HG02623 (cell line): ENCODE results near the gene MYCBP.
"Not testable (repeated sequence)": the region's sequence is repeated elsewhere in the genome, so short reads cannot be mapped to it uniquely, and the experiment has no call there.

Experiments used
- ATAC-seq: cut with Tn5 transposase; IDR thresholded peaks from one replicate; pipeline ENCODE4 v1.9.1; 2021; ENCODE audit warnings: moderate library complexity; ENCODE audit not compliant: unreplicated experiment

The MYCBP gene, protein sequence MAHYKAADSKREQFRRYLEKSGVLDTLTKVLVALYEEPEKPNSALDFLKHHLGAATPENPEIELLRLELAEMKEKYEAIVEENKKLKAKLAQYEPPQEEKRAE

DNA sequence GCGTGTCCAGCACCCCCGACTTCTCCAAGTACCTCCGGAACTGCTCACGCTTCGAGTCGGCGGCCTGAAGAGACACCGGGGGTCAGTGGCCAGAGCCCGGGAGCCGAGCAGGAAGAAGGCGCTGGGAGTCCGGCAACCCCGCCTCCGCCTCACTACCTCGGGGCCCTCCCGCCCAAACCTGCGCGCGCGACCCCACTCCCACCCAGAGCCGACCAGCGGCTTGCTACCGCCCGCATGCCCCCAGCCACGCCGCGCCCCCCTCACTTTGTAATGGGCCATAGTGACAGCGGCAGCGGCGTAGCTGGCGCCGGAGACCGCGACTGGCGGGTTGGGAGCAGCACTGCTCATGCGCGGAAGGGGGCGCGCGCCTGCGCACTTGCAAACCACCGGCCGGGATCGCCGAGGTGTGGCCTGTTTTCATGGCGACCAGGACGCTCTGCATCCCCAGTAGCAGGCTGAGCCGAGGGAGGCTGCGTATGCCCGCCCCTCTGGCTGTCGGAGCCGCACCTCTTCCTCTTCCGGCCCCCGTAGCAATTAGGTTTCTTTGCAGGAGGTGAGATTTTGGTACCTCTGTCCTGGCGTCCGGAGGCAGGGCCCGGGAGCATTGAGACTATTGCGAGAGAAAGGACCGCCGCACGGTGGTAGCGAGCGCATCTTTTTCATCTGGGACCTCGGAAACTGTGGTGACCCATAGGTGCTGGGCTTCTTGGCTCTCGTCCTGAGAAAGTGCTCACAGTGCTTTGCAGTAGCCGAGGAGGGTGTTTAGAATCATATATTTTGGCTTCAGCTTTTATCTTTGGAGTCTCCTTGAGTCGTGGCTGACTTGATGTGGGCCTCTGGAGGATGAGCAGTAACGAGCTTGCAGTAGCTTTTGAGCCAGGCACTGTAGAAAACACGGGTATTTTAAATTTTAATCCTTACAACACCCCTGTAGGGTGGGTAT lies at the start of gene MYCBP:
TSS of gene MYCBP (minus strand) at position 322 of the 943 bp plus-strand sequence. CDS start at position 279, 43 bp downstream.
- peak; percentile 97 for ATAC-seq

DNA sequence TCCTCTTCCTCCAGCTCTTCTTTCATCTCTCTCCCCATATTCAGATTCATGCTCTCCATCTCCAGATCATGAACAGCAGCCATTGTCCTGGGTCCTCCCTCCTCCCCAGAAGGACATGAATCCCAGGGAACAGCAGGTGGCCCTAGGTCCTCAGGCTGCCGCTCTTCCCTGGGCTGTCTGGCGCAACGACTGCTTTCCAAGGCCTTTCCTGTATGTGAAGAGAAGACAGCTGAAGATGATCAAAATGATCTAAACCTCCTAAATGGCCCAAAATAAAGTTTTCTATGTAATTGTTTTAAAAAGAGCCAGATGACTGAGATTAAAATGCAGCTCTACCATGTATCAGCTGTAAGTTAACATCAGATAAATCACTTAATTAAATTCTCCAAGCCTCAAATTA lies 46.0 kb upstream of the MYCBP start:
- ATAC-seq, result no peak

DNA sequence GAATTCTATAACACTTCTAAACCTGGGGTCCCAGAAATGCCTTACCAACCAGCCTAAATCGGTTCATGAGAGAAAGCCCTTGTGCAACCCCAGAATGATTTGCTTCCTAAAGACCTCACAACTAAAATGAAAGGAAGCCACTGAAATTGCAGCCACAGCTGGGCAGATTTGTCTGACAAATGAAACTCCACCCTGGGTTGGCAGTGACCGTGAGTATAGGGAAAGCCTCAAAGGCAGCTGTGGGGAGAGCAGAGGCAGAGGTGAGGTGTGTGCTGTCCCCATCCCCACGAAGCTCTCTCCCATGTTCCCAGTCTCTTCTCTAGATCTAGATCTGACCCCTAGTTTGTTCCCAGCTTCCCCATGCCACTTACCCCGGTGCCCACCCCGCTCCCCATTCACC lies 45.4 kb upstream of the MYCBP start:
- no peak for ATAC-seq

DNA sequence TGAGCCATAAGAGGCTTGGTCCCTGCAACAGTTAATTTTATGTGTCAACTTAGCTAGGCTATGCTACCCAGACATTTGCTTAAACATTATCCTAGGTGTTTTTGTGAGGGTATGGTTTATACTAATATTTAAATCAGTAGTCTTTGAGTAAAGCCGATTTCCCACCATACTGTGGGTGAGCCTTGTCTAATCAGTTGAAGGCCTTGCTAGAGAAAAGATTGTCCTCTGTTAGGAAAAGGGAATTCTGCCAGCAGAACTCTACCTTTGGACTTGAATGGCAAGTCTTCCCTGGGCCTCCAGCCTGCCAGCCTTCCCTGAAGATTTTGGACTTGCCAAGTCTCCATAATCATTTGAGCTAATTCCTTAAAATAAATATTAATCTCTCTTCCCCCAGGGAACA lies 44.6 kb upstream of the MYCBP start:
- ATAC-seq, result no peak

DNA sequence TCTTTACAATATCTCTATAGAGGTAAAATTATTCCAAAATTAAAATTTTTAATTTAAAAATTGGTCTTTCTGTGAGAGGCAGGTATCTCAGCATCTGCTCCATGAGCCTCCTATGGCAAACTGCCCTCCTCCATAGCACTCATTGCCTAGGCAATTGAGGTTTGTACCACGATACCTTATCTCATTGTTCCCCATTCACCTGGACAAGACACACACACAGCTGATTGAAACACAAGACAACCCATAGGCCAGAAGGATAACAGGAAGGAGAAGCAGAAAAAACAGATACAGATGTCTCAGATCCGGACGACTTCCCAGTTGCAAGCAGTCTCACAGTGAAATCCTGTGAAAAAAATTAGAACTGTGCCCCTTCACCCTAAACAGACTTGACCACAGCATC lies 44.2 kb upstream of the MYCBP start:
- ATAC-seq, result no peak

DNA sequence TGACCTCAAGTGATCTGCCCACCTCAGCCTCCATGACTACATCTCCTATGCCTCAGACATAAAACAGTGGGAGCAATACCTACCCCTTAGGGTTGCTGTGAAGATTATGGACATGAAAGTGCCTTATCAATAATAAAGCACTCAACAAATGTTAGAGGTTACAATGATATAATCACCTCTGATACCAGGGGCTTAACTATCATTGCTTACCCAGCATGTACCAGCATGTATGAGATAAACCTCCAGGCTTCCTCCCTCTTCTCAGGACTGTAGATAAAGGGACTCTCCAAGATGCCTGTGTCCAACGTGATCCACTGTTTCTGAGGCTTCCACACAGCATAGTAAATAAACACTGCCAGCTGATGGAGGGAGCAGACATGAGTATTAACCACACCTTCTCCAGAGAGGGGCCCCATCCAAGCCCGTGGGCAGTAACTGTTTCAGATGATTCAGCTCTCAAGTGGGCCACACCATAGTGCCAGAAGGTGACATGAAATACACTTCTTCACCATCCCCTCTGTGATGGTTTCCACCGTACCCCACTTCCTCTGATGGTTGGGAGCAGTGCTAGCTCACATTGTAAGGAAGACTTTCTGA lies 42.3 kb upstream of the MYCBP start:
- ATAC-seq, result no peak

DNA sequence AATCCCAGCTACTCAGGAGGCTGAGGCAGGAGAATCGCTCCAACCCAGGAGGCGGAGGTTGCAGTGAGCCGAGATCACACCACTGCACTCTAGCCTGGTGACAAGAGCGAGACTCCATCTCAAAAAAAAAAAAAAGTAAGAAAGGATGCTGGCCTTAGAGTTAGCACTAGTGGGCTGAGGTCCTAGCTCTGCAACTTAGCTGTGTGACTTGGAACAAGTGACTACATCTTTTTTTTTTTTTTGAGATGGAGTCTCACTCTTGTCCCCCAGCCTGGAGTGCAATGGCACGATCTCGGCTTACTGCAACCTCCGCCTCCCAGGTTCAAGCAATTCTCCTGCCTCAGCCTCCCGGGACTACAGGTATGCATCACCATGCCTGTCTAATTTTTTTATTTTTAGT lies 41.8 kb upstream of the MYCBP start:
- not testable (repeated sequence) for ATAC-seq

DNA sequence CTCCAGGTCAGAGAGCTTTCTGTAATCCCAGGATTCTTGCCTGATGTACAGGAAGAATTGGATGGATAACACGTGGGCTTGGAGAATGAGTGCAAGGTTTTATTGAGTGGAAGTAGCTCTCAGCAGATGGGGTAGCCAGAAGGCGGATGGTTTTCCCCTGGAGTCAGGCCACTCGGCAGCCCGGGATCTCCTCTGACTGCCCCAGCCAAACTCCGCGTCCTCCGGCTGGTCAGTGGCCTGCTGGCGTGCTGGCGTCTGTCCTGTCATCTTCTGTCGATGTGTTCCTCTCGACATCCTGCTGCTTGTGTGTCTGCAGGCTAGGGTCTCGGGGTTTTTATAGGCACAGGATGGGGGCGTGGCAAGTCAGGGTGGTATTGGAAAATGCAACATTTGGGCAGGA lies 35.7 kb upstream of the MYCBP start:
- no peak for ATAC-seq

DNA sequence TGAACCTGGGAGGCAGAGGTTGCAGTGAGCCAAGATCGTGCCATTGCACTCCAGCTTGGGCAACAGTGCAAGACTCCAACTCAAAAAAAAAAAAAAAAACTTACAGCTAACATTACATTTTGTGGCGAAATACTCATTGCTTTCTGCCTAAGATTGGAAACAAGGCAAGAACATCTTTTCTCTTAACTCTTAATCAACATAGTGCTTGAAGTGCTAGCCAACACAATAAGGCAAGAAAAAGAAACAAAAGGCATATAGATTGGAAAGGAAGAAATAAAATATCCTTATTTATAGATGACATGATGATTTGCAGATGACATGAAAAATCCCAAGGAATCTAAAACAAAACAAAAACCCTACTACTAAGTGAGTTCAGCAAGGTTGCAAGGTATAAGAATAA lies 32.8 kb upstream of the MYCBP start:
- no peak for ATAC-seq

DNA sequence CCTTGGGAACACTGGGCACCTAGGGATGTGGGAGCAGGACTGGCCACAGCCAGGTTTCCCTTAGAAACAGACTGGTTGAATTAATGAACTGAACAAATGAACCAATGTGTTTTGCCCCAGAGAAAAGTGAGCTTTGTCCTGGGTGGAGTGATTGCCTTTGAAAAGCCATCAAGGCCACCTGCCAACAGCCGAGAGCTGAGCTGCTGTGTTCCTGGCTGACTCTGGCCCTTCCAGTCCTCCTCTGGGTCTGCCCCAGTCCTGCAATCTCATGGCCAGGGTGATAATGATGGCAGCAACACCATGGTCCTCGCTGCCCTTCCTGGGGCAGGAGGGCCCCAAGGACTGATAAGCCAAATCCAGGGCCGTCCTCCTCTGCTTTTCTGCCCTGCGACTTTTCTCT lies 26.4 kb upstream of the MYCBP start:
- ATAC-seq, result no peak

DNA sequence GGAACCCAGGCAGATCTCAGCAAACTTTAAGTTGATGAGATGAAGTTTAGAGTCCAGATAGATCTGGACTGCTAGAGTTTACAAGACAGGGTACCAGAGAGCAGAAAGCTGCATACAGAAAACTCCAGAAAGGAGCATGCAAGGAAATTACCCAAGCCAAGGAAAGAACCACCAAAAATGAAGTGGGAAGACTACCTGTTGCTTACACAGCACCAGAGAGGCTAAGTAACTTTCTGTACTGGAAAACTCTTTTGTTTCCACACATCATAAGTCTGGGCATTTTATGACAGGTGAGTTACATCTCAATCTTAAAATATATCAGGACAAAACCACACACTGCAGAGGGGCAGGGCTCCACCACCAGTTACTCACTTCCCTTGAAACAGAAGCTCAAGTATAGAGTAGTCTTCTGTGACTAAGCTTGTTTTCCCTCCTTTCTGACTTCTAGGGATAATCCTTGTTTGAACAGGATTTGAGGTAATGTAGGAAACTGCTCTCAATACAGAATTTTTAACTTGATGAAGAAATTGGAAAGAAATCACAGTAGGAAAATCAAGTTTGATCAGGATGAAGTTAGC lies 25.6 kb upstream of the MYCBP start:
- no peak for ATAC-seq

DNA sequence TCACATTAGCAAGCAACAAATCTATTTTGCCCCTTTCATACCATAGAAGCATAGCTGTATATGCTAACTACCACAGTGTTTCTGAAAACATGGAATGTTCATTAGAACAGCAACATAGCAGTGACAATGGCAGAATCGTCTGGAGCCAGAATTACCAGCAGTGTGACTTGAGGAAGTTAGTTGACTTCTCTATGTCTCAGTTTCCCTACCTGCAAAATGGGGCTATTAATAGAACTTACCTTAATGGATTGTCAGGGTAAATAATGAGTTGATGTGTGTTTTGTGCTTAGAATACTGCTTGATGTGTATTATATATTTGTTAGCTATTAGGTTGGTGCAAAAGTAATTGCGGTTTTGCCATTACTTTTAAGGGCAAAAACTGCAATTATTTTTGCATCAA lies 23.0 kb upstream of the MYCBP start:
- no peak for ATAC-seq

DNA sequence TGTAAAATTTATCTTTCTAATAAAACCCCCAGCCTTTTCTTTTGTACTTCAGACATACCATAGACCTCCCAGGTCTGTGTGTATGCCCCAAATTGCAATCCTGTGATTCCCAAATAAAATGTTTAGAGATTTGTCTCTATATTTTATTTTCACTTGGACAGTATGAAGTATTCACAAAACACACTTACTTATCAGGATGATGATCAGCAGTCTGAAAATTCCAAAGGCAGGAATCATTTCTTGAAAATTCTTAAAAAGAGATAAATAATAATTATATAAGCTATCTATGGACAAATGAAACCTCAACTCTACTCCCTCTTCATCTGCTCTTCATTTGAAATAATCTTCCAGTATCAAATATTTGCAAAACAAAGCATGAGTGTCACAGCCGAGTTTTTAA lies 19.8 kb upstream of the MYCBP start:
- ATAC-seq, result no peak

DNA sequence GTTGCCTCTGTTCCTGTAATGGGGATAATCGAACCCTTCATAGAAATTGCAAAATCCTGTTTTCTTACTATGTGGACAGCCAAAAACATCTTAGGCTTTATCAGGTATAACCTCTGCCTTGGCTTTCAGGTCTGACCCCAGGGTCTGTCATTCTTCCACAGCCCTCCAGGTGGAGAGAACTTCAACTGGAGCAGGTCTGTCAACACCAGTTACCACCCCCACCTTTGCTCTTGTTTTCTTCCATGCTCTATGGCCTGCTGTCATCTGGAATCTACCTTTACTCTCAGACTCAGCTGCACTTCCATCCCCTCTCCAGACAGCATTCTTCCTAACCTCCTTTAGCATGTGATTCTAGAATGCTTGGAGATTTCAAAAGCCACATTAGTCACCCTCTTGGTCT lies 18.6 kb upstream of the MYCBP start:
- no peak for ATAC-seq

DNA sequence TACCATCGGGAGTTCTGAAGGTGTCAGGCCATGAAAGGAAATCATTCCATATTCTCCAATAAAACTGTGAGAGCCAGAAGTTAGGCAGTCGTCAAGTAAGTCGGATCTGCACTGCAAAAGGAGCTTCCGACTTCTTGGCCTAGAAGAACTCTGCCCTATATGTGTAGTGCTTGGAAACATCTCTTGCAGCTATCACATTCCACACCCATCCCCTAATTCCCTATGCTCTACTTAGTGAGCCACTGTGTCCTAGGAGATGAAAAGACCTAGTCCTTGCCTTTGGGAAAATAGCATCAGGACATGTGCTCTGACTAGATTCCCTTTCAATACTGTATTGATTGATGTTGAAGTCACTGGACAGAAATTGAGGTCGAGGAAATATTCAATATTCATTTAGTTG lies 16.4 kb upstream of the MYCBP start:
- ATAC-seq, result no peak

DNA sequence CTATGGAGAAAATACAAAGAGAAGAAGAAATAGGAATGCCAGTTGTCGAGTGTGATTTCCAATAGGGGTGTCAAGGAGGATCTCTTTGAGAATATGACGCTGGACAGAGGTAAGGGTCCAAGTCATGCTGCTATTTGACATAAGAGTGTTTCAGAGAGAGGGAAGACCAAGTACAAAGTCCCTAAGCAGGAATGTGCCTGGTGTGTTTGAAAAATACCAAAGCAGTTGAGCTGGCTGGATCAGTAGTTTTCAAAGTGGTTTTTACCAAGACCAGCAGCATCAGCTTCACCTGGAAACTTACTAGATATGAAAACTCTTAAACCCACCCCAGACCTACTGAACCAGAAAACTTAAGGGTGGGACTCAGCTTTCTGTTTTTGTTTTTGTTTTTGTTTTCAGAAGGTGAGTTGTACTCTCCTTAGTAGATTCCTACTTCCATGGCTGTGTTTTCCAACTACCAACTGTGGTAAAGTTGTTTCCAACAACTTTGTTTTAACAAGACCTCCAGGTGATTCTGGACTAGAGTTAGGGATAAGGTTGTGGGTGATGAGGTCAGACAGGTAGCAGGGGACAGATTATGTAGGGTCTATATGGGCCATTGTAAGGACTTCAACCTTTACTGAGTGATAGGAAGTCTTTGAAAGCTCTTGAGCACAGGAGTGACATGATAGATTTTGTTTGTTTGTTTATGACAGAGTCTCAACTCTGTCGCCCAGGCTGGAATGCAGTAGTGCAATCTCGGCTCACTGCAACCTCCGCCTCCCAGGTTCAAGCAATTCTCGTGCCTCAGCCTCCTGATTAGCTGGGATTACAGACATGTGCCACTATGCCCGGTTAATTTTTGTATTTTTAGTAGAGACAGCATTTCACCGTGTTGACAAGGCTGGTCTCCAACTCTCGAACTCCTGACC lies 15.5 kb upstream of the MYCBP start:
- ATAC-seq, result no peak

DNA sequence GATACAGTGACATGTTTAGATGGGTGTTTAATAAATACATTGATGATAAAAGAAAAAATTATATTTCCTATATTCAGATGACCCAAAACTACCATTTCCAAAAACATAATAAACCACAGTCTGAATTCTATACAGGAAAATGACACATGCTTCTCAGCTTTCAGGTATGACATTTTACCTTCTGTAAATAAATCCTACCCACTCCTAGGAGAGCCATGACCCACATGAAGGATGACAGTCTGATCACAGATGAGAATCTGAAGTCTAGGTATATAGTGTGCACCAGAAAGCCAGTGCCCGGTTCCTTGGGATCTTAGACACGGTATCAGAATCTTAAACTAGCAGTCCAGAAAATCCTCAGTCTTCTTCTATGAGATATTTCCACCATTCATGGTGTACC lies 11.9 kb upstream of the MYCBP start:
- ATAC-seq, result no peak

DNA sequence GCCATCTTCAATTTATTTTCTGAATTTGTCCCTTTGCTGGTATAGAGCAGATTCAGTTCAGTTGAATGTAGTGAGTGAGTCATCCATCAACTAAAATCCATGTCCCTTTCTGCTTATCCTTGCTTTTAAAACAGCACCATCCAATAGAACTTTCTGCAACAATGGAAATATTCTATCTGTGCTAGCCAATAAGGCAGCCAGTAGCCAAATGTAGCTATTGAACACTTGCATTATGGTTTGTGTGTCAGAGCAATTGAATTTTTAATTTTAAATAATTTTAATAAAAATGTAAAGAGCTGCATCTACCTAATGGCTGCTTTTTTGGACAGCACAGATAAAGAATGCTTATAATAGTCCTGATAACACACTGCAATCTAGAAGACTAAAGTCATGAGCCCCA lies 8.3 kb upstream of the MYCBP start, which contains the start of gene GJA9:
TSS of gene GJA9 (minus strand) at position 101 of the 400 bp plus-strand sequence. CDS start 5,489 bp downstream, outside the sequence.
- no peak for ATAC-seq

DNA sequence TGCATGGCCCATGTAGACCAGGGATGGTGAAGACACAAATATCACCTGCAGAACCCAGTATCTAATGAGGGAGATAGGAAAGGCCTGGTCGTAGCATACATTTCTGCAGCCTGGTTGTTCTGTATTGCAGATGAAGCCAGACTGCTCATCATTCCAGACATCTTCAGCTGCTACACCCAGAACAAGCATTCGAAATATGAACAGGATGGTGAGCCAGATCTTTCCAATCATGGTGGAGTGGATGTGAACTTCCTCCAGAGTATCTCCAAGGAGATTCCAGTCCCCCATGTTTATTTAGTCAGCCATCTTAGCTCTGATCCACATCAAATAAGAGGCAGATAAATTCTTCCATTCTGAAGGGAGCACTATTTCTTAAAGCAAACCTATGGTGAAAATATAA lies 2.7 kb upstream of the MYCBP start:
- ATAC-seq, result no peak

DNA sequence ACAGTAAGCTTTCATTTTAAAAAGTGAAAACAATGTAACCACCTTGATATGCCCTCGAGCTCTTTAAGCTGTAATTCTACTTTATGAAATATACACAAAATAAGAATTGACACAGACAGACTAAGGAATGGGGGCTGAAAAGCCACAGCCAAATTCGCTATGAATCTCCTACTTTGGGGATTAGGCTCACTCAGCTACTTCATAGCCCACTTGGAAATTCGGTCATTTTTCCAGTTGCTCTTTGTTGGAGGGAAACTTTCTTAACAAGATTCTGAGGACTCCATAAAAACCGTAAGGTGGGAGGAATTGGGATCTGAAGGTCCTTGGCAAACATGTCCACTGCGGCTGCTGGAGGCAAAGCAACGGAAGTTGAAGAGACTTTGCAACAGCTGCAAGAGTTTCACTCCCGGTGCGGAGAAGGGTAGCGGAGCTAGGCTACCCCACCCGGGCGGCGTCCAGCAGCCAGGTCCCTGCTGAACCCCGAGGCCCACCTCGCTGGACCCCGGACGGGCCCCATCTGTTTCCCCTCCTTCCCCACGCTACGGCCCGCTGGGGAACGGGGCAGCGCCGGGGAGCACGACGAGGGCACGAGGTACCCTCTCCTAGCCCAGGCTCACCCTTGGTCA lies 634 bp downstream of the MYCBP start:
- ATAC-seq, result peak; percentile 12
